ENCODE data around the gene NPTX2.

DNA sequence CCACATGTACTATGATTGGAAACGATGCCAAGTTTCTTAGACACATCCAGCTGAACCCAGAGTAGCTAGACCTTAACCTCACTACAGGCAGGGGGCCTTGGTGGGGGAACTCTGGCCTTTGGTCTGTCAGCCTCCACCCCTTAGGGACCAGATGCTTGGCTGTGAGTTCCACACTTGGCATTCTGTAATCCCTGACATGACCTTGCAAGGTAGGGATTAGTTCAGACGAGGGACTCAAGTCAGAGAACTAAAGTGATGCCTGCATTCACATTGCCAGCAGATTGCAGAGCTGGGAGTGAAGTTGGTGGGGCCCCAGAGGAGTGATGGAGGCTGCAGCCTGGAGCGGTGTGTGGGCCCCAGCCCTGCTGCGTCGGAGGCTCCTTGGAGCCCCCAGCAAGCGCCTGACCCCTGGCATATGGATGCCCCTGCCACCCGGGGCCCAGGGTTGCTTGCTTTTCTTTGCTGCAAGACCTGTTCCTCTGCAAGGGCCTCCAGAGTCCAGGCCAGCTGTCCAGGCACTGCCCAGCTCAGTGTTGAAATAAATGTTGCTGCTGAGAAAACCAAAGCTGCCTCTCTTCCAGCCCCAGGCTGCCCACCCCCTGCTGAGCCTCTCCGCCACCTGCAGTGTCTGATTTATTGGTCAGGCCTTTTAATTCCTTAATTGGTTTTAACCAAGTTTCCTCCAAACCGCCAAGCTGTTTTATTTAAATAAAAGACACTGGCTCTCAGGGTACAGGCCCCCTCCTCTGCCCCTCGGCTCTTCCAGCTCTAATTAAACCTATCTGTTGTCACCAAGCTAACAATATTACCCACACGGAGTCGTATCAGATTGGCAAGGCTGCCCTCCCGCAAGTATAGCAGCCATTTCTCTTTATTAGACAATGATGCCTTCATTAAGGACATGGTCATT lies 4.7 kb downstream of the NPTX2 start:
- TF ChIP-seq, protein P1, sequence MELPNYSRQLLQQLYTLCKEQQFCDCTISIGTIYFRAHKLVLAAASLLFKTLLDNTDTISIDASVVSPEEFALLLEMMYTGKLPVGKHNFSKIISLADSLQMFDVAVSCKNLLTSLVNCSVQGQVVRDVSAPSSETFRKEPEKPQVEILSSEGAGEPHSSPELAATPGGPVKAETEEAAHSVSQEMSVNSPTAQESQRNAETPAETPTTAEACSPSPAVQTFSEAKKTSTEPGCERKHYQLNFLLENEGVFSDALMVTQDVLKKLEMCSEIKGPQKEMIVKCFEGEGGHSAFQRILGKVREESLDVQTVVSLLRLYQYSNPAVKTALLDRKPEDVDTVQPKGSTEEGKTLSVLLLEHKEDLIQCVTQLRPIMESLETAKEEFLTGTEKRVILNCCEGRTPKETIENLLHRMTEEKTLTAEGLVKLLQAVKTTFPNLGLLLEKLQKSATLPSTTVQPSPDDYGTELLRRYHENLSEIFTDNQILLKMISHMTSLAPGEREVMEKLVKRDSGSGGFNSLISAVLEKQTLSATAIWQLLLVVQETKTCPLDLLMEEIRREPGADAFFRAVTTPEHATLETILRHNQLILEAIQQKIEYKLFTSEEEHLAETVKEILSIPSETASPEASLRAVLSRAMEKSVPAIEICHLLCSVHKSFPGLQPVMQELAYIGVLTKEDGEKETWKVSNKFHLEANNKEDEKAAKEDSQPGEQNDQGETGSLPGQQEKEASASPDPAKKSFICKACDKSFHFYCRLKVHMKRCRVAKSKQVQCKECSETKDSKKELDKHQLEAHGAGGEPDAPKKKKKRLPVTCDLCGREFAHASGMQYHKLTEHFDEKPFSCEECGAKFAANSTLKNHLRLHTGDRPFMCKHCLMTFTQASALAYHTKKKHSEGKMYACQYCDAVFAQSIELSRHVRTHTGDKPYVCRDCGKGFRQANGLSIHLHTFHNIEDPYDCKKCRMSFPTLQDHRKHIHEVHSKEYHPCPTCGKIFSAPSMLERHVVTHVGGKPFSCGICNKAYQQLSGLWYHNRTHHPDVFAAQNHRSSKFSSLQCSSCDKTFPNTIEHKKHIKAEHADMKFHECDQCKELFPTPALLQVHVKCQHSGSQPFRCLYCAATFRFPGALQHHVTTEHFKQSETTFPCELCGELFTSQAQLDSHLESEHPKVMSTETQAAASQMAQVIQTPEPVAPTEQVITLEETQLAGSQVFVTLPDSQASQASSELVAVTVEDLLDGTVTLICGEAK (IDR thresholded peaks at IDR 0.05; ENCODE audit: borderline replicate concordance) = no peak
- TF ChIP-seq, protein P2, sequence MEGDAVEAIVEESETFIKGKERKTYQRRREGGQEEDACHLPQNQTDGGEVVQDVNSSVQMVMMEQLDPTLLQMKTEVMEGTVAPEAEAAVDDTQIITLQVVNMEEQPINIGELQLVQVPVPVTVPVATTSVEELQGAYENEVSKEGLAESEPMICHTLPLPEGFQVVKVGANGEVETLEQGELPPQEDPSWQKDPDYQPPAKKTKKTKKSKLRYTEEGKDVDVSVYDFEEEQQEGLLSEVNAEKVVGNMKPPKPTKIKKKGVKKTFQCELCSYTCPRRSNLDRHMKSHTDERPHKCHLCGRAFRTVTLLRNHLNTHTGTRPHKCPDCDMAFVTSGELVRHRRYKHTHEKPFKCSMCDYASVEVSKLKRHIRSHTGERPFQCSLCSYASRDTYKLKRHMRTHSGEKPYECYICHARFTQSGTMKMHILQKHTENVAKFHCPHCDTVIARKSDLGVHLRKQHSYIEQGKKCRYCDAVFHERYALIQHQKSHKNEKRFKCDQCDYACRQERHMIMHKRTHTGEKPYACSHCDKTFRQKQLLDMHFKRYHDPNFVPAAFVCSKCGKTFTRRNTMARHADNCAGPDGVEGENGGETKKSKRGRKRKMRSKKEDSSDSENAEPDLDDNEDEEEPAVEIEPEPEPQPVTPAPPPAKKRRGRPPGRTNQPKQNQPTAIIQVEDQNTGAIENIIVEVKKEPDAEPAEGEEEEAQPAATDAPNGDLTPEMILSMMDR (IDR thresholded peaks at IDR 0.05 in 2 of 3, conservative IDR thresholded peaks at IDR 0.05 in 1 of 3; ENCODE audit: control insufficient read depth in 2 of 3, extremely low read depth in 1 of 3, insufficient read depth in 1 of 3, low read depth in 3 of 3, low read length in 3 of 3) = no peak
- TF ChIP-seq GABPA (IDR thresholded peaks at IDR 0.05; ENCODE audit: low read depth) (no peak), ETV6 (conservative IDR thresholded peaks at IDR 0.05 in 1 of 2, IDR thresholded peaks at IDR 0.05 in 1 of 2; ENCODE audit: borderline replicate concordance in 1 of 2, low read depth in 1 of 2) (no peak), RAD21 (IDR thresholded peaks at IDR 0.05; ENCODE audit: insufficient read depth, low read depth, low read length) (no peak), EZH2 (IDR thresholded peaks at IDR 0.05; ENCODE audit: borderline replicate concordance, control insufficient read depth, low read depth, low read length) (no peak), RAD51 (IDR thresholded peaks at IDR 0.05) (no peak), NR2C1 (IDR thresholded peaks at IDR 0.05) (no peak), ZNF384 (IDR thresholded peaks at IDR 0.05; ENCODE audit: borderline replicate concordance, low read depth, low read length) (no peak), SPI1 (IDR thresholded peaks at IDR 0.05; ENCODE audit: borderline replicate concordance, insufficient read depth, low read depth, low read length) (no peak)
- TF ChIP-seq, protein P3, sequence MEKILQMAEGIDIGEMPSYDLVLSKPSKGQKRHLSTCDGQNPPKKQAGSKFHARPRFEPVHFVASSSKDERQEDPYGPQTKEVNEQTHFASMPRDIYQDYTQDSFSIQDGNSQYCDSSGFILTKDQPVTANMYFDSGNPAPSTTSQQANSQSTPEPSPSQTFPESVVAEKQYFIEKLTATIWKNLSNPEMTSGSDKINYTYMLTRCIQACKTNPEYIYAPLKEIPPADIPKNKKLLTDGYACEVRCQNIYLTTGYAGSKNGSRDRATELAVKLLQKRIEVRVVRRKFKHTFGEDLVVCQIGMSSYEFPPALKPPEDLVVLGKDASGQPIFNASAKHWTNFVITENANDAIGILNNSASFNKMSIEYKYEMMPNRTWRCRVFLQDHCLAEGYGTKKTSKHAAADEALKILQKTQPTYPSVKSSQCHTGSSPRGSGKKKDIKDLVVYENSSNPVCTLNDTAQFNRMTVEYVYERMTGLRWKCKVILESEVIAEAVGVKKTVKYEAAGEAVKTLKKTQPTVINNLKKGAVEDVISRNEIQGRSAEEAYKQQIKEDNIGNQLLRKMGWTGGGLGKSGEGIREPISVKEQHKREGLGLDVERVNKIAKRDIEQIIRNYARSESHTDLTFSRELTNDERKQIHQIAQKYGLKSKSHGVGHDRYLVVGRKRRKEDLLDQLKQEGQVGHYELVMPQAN (conservative IDR thresholded peaks at IDR 0.05) = no peak
